CD4-positive, CD25-positive, alpha-beta regulatory T cell (primary cell): ENCODE results near the gene PRMT1. TPM values are rescaled to one million over a fixed set of nuclear protein-coding genes. Genes with fewer than 3 reads are reported as not detected.

ENCODE experiments used
- ATAC-seq, 2 donors: fragments of 150-1000 bp; cut with Tn5 transposase; one replicate each; pipeline ENCODE4 v1.10.0; 2021; ENCODE audit warnings: low read depth in 2 of 2, moderate number of reproducible peaks in 2 of 2, moderate library complexity in 1 of 2
- DNase-seq, 3 donors: peaks; one replicate each; pipeline versions ENCODE4 v3.0.0 to v3.0.0-alpha.2; 2012 to 2022; ENCODE audit warnings: mixed read lengths in 1 of 3
- H3K27ac ChIP-seq: one replicate; pipeline ENCODE4 v1.7.0; 2013; ENCODE audit warnings: mild to moderate bottlenecking, low read length; ENCODE audit not compliant: insufficient read depth, poor library complexity, severe bottlenecking
- H3K27me3 ChIP-seq: one replicate; pipeline ENCODE4 v1.7.0; 2013; ENCODE audit warnings: low read length; ENCODE audit not compliant: control insufficient read depth, insufficient read depth
- H3K36me3 ChIP-seq: one replicate; pipeline ENCODE4 v1.7.0; 2013; ENCODE audit warnings: mild to moderate bottlenecking, low read length, moderate library complexity; ENCODE audit not compliant: control insufficient read depth, insufficient read depth
- H3K4me1 ChIP-seq: 2 replicates; pipeline ENCODE4 v1.7.0; 2013; ENCODE audit warnings: mild to moderate bottlenecking, low read length; ENCODE audit not compliant: insufficient read depth, control insufficient read depth, poor library complexity, severe bottlenecking
- H3K4me3 ChIP-seq: one replicate; pipeline ENCODE4 v1.7.0; 2013; ENCODE audit warnings: low read depth, mild to moderate bottlenecking, low read length, moderate library complexity
- H3K9me3 ChIP-seq, 2 experiments: 1 replicate in 1 of 2; 2 replicates in 1 of 2; pipeline ENCODE4 v1.7.0; 2013; ENCODE audit warnings: low read length in 2 of 2, mild to moderate bottlenecking in 1 of 2, moderate library complexity in 1 of 2; ENCODE audit not compliant: control insufficient read depth in 2 of 2
- H3K27ac Mint-ChIP-seq, 3 donors: one replicate each; pipeline ENCODE4 v1.8.0; 2020 to 2022; ENCODE audit warnings: mild to moderate bottlenecking in 3 of 3, mixed read lengths in 3 of 3, moderate library complexity in 2 of 3
- H3K27me3 Mint-ChIP-seq: one replicate; pipeline ENCODE4 v1.8.0; 2022; ENCODE audit warnings: mild to moderate bottlenecking, mixed read lengths
- H3K36me3 Mint-ChIP-seq: one replicate; pipeline ENCODE4 v1.8.0; 2020; ENCODE audit warnings: mixed read lengths
- H3K4me1 Mint-ChIP-seq, 4 donors: one replicate each; pipeline ENCODE4 v1.8.0; 2020 to 2022; ENCODE audit warnings: mixed read lengths in 4 of 4, mild to moderate bottlenecking in 1 of 4
- H3K4me3 Mint-ChIP-seq, 4 donors: one replicate each; pipeline ENCODE4 v1.8.0; 2020 to 2022; ENCODE audit warnings: mild to moderate bottlenecking in 4 of 4, mixed read lengths in 4 of 4, moderate library complexity in 3 of 4
- H3K9me3 Mint-ChIP-seq, 7 donors: one replicate each; pipeline ENCODE4 v1.8.0; 2020 to 2022; ENCODE audit warnings: mixed read lengths in 7 of 7, mild to moderate bottlenecking in 3 of 7, moderate library complexity in 2 of 7
- polyA plus RNA-seq, 4 donors: library from polyadenylated mRNA; unstranded; fragments of 300-500 nt; fragmentation: Illumina TruSeq; gene quantifications; one replicate each; pipeline ENCODE4 v1.2.3, GENCODE V29; 2021
- total RNA-seq: library from RNA; stranded (reverse); gene quantifications from one replicate; pipeline ENCODE4 v1.2.3, GENCODE V29; 2022

PRMT1 gene
- total and polyA plus RNA-seq, 5 donors from 2014 or later, result 59.2 to 118 (median 104) TPM

DNA sequence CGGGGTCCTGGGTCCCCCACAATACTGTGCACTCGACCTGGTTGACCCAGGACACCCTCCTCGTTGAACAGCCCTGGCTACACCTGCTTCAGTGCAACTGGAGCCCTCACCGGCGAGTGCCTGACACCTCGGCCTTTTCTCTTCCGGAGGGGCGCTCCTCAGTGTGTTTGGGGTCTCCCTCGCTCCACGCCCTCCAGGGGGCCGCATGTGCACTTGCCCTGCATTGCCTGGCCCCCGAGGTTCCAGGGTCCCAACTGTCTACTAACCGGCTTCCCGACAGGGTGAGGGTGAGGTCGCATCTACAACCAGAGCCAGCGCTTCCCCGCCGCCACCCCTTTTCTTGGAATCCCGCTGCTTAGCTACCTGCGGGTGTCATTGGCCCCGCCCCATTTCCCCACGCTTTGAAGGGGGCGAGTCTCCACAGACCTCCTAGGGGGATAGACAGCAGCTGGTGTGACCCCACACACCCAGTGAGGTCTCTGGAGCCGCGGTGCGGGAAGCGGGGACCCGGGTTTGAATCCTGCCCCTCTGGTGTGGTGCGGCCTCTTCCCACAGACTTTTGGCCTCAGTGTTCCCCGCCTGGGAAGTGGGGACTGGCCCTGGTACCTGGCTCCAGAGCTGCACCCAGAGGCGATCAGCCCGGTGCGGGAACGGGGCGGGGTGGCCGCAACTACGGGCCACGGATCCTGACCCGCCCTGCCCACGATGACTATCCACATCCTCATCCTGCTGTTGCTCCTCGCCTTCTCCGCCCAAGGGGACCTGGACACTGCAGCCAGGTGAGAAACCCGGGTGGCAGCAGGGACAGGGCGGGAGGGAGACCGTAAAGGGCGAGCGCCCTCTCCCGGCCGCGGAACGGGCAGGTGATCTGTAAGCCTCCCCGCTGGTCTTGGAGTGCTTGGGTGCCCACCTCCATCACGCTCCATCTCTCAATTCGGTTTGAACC, 12.3 kb downstream of the PRMT1 start, which contains the start of gene ADM5:
TSS of gene ADM5 (plus strand) at position 462 of the 946 bp plus-strand sequence. CDS start at position 706, 244 bp downstream.
- Histone ChIP-seq H3K4me3 (peak within 1 kb of the TSS; percentile 55), H3K27ac (no peak within 1 kb of the TSS), H3K4me1 (peaks cover 19% of the 10 kb centered on the region), H3K27me3 (peaks cover 3% of the 10 kb centered on the region), H3K36me3 (peaks cover 15% of the 10 kb centered on the region), H3K9me3 (no peaks in the 10 kb centered on the region)
- peaks cover 6 to 26% (median 12%) of the 10 kb centered on the region in 4 donors for H3K4me1 Mint-ChIP-seq
- peak in 1 of 2 donors; percentile 26 for ATAC-seq
- peak within 1 kb of the TSS; percentile 71 to 98 (median 91) for H3K4me3 Mint-ChIP-seq
- H3K27ac Mint-ChIP-seq, result peak within 1 kb of the TSS; percentile 49 to 86 (median 71)
- H3K27me3 Mint-ChIP-seq, result peaks cover 22% of the 10 kb centered on the region
- H3K9me3 Mint-ChIP-seq, result no peaks in the 10 kb centered on the region
- H3K36me3 Mint-ChIP-seq, result peaks cover 9% of the 10 kb centered on the region
- no peak for DNase-seq

DNA sequence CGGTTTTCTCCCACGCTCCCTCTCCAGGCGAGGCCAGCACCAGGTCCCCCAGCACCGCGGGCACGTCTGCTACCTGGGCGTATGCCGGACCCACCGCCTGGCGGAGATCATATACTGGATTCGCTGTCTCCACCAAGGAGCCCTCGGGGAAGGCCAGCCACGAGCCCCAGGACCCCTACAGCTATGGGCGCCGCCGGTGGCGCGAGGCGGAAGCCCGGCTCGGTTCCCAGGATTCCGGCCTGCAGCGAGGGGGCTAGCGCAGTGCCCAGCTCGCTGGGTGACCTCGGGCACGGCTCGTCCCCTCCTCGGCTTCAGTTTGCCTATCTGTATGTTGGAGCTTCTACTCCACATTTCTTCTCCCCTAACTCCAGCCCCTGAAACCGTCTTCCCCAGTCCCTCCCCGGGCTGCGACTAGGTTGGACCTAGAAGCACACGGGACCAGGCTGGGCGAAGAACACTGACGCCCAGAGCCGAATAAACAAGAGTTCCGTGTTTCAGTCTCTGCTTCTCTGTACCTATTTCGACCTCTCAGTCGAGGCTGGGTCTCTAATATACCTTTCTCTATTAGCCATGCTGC, 13.1 kb downstream of the PRMT1 start:
- no peaks in the 10 kb centered on the region for H3K9me3 ChIP-seq
- peaks cover 22% of the 10 kb centered on the region for H3K27me3 Mint-ChIP-seq

DNA sequence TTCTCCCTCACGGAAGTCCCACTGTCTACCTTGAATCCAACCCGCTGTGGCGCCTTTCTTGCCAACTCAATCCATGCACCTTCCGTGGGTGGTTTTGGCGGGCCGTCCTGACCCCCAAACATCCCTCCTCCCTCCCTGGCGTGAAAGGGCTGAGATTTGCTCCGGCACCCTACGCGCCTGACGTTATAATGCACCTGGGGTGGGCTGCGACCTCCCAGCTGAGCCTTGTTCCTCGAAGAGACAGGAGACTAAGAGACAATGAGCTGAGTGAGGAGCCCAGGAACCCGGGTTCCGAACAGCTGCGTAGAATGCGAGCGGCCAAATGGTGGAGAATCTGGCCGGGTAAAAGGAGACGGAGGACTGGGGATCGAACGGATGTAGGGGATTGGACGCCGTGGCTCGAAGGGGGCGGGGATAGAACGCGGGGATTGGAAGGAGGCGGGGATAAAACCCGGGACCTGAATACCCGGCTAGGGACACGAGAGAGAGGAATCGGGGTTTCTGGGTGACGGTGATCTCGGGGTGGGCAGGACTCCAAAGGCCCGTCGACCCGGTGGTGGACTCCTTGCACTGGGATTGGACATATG, 13.7 kb downstream of the PRMT1 start, which contains the start of gene CPT1C:
TSS of gene CPT1C (plus strand) at position 461 of the 587 bp plus-strand sequence. CDS start 1,137 bp downstream, outside the sequence.
- H3K27me3 ChIP-seq, result peaks cover 3% of the 10 kb centered on the region
- peaks cover 19% of the 10 kb centered on the region for H3K4me1 ChIP-seq
- peak; percentile 37 to 63 (median 55) for DNase-seq
- peaks cover 5% of the 10 kb centered on the region for H3K36me3 Mint-ChIP-seq
- no peaks in the 10 kb centered on the region for H3K9me3 ChIP-seq
- H3K4me1 Mint-ChIP-seq, result peaks cover 6 to 26% (median 12%) of the 10 kb centered on the region in 4 donors
- H3K4me3 ChIP-seq, result peak within 1 kb of the TSS; percentile 55
- H3K27ac Mint-ChIP-seq, result peak within 1 kb of the TSS; percentile 49 to 86 (median 81)
- peaks cover 22% of the 10 kb centered on the region for H3K27me3 Mint-ChIP-seq
- no peaks in the 10 kb centered on the region for H3K9me3 Mint-ChIP-seq
- peak; percentile 34 to 40 for ATAC-seq
- no peak within 1 kb of the TSS for H3K27ac ChIP-seq
- peaks cover 8% of the 10 kb centered on the region for H3K36me3 ChIP-seq
- peak within 1 kb of the TSS; percentile 71 to 98 (median 91) for H3K4me3 Mint-ChIP-seq

More for the DNA sequence above, 13.1 kb downstream of the PRMT1 start:
- peaks cover 6 to 26% (median 12%) of the 10 kb centered on the region in 4 donors for H3K4me1 Mint-ChIP-seq
- Histone ChIP-seq H3K36me3 (peaks cover 13% of the 10 kb centered on the region), H3K4me1 (peaks cover 19% of the 10 kb centered on the region), H3K27ac (no peak overlapping the region), H3K4me3 (peak overlapping the region; percentile 55), H3K27me3 (peaks cover 3% of the 10 kb centered on the region)
- no peaks in the 10 kb centered on the region for H3K9me3 Mint-ChIP-seq
- peak overlapping the region; percentile 49 to 86 (median 71) for H3K27ac Mint-ChIP-seq
- no peak for DNase-seq
- peak in 1 of 2 donors; percentile 4 for ATAC-seq
- H3K4me3 Mint-ChIP-seq, result peak overlapping the region; percentile 71 to 98 (median 91)
- peaks cover 9% of the 10 kb centered on the region for H3K36me3 Mint-ChIP-seq

DNA sequence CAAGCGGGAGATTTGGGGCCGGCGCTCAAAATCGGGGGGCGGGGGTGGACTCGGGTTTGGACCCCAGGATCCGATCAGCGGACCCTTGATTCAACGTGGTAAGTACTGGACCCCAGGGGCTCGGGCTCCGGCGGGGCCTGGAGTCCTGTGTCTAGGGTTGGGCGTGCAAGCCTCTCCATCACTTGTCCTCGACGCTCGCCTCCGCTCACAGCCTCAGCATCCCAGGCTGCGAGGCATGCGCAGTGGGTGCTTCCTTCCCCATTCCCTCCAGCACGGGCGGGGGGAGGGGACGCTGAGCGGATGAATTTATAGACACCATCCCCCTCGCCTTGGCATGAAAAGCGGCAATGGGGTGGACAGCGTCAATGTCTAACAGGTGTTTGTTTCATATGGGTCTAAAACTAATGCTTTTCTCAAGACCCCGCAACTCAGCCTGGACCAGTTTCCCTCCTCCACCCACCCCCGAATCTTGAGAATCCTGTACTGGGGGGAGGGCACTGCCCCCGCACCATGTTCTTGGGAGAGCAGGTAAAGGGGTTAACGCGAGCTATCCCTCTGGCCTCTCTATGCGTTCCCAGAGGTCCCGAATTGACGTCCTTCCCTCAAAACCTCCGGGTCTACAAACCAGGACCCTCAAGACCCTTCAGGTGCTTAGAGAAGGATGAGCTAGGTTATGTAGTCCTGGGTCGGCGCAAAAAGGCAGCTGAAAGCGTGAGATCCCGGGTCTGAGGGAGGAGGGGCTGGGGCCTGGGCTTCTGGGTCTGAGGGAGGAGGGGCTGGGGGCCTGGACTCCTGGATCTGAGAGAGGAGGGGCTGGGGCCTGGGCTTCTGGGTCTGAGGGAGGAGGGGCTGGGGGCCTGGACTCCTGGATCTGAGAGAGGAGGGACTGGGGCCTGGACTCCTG, 14.4 kb downstream of the PRMT1 start:
- Histone ChIP-seq H3K36me3 (peaks cover 3% of the 10 kb centered on the region), H3K4me3 (no peak overlapping the region), H3K27me3 (peaks cover 3% of the 10 kb centered on the region), H3K27ac (no peak overlapping the region), H3K4me1 (peaks cover 19% of the 10 kb centered on the region), H3K9me3 (no peaks in the 10 kb centered on the region)
- peak overlapping the region in 2 of 3 donors; percentile 49 to 81 for H3K27ac Mint-ChIP-seq
- H3K27me3 Mint-ChIP-seq, result peaks cover 22% of the 10 kb centered on the region
- peaks cover 6 to 26% (median 12%) of the 10 kb centered on the region in 4 donors for H3K4me1 Mint-ChIP-seq
- H3K4me3 Mint-ChIP-seq, result peak overlapping the region; percentile 71 to 98 (median 91)
- peak in 1 of 2 donors; percentile 30 for ATAC-seq
- no peaks in the 10 kb centered on the region for H3K9me3 Mint-ChIP-seq
- DNase-seq, result no peak
- H3K36me3 Mint-ChIP-seq, result peaks cover 4% of the 10 kb centered on the region

DNA sequence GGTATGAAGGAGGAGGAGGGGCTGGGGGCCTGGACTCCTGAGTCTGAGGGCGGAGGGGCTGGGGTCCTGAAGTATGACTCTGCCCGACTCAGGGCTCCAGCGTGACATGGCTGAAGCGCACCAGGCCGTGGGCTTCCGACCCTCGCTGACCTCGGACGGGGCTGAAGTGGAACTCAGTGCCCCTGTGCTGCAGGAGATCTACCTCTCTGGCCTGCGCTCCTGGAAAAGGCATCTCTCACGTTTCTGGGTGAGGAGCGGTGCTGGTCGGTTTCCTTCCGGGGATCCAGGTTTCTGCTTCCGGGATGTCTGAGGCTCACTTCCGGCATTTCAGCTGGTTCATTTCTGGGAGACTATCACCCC, 15.1 kb downstream of the PRMT1 start:
- no peaks in the 10 kb centered on the region for H3K9me3 ChIP-seq
- no peak overlapping the region for H3K27ac Mint-ChIP-seq
- H3K36me3 ChIP-seq, result no peaks in the 10 kb centered on the region
- no peak overlapping the region for H3K4me3 ChIP-seq
- no peak overlapping the region for H3K27ac ChIP-seq
- peaks cover 3% of the 10 kb centered on the region for H3K27me3 ChIP-seq
- no peak for DNase-seq
- ATAC-seq, result no peak
- peaks cover 6 to 26% (median 12%) of the 10 kb centered on the region in 4 donors for H3K4me1 Mint-ChIP-seq
- peak overlapping the region in 1 of 4 donors; percentile 2 for H3K4me3 Mint-ChIP-seq
- peaks cover 19% of the 10 kb centered on the region for H3K4me1 ChIP-seq
- peaks cover 4% of the 10 kb centered on the region for H3K36me3 Mint-ChIP-seq
- no peaks in the 10 kb centered on the region for H3K9me3 Mint-ChIP-seq
- peaks cover 22% of the 10 kb centered on the region for H3K27me3 Mint-ChIP-seq

DNA sequence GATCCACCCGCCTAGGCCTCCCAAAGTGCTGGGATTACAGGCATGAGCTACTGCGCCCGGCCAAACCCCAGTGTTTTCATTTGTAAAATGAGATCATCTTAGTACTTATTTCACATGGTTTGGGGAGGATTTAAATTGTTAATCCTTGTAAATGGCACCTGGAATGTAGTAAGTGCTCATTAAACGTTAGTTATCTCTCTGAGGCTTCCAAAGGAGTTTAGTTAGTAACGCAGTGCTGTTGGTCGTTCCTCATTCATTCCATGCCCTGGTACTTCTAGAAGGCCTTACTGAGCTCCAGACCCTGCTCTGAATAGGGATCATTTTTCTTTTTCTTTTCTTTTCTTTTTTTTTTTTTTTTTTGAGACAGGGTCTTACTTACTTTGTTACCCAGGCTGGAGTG, 19.0 kb downstream of the PRMT1 start:
- Histone ChIP-seq H3K9me3 (no peaks in the 10 kb centered on the region), H3K27me3 (peaks cover 3% of the 10 kb centered on the region), H3K4me3 (no peak overlapping the region), H3K27ac (no peak overlapping the region), H3K4me1 (peaks cover 6% of the 10 kb centered on the region), H3K36me3 (no peaks in the 10 kb centered on the region)
- peaks cover 12% of the 10 kb centered on the region for H3K27me3 Mint-ChIP-seq
- H3K4me1 Mint-ChIP-seq, result peaks cover 0 to 9% (median 3%) of the 10 kb centered on the region in 4 donors
- ATAC-seq, result no peak
- no peak for DNase-seq
- no peaks in the 10 kb centered on the region for H3K9me3 Mint-ChIP-seq
- H3K36me3 Mint-ChIP-seq, result no peaks in the 10 kb centered on the region
- no peak overlapping the region for H3K27ac Mint-ChIP-seq
- H3K4me3 Mint-ChIP-seq, result no peak overlapping the region
